Prostate gland (tissue), 2 donors: Measurements from ENCODE around the gene CLDN24.

Source experiments
- CTCF ChIP-seq, 4 experiments: fragments of 200-600 bp in 2 of 4; fragments of 450-650 bp in 2 of 4; sonication (generic) in 2 of 4; IDR thresholded peaks; 1 replicate in 3 of 4; 2 replicates in 1 of 4; pipeline ENCODE4 v1.5.1; 2016 to 2019; ENCODE audit warnings: antibody characterized with exemption in 4 of 4, mild to moderate bottlenecking in 2 of 4, moderate library complexity in 2 of 4
- POLR2A ChIP-seq: fragments of 450-650 bp; IDR thresholded peaks from one replicate; pipeline ENCODE4 v1.6.1; 2016; ENCODE audit warnings: antibody characterized with exemption, mild to moderate bottlenecking
- POLR2AphosphoS5 ChIP-seq: sonication (generic); formaldehyde crosslinking; IDR thresholded peaks from one replicate; pipeline ENCODE4 v1.6.1; 2017; ENCODE audit warnings: antibody characterized with exemption

- no peak for TF ChIP-seq CTCF (IDR thresholded peaks at IDR 0.05)
- TF ChIP-seq POLR2A = no peak
- TF ChIP-seq POLR2AphosphoS5 = no peak
These were observed 20.6 kb upstream of the CLDN24 start for GRCh38 chr4:183342541-183343533.
